Stomach (tissue), 9 donors: ENCODE results near the gene RIN3. TPM values are rescaled to one million over a fixed set of nuclear protein-coding genes. Genes with fewer than 3 reads are reported as not detected.

Experiments used
- DNase-seq, 2 donors: peaks; one replicate each; pipeline versions ENCODE4 v3.0.0 to v3.0.0-alpha.2; 2013 to 2019
- H3K27ac ChIP-seq, 5 donors: fragments of 200-600 bp in 4 of 5; sonication (generic) in 4 of 5; one replicate each; pipeline ENCODE4 v1.5.1; 2013 to 2019; ENCODE audit warnings: mild to moderate bottlenecking in 1 of 5, moderate library complexity in 1 of 5
- H3K27me3 ChIP-seq, 3 donors: fragments of 200-600 bp; sonication (generic); one replicate each; pipeline ENCODE4 v1.5.1; 2017 to 2019; ENCODE audit warnings: mixed run types in 1 of 3
- H3K36me3 ChIP-seq, 4 donors: fragments of 200-600 bp; sonication (generic); 1 replicate in 3 of 4; 2 replicates in 1 of 4; pipeline ENCODE4 v1.5.1; 2016 to 2019
- H3K4me1 ChIP-seq, 4 donors: fragments of 200-600 bp; sonication (generic); one replicate each; pipeline ENCODE4 v1.5.1; 2016 to 2019
- H3K4me3 ChIP-seq, 4 donors: fragments of 200-600 bp; sonication (generic) in 3 of 4; one replicate each; pipeline ENCODE4 v1.5.1; 2016 to 2019; ENCODE audit warnings: mild to moderate bottlenecking in 1 of 4
- H3K9me3 ChIP-seq, 4 donors: fragments of 200-600 bp; sonication (generic); one replicate each; pipeline ENCODE4 v1.5.1; 2016 to 2019
- CTCF ChIP-seq, 7 experiments: fragments of 450-650 bp in 4 of 7; fragments of 200-600 bp in 3 of 7; sonication (generic) in 3 of 7; IDR thresholded peaks; one replicate each; pipeline ENCODE4 v1.5.1; 2016 to 2019; ENCODE audit warnings: antibody characterized with exemption in 7 of 7, control low read depth in 2 of 7, mild to moderate bottlenecking in 1 of 7
- EP300 ChIP-seq: sonication (generic); formaldehyde crosslinking; IDR thresholded peaks from one replicate; pipeline ENCODE4 v1.6.1; 2017; ENCODE audit warnings: antibody characterized with exemption
- POLR2A ChIP-seq, 4 donors: fragments of 450-650 bp; IDR thresholded peaks; one replicate each; pipeline ENCODE4 v1.6.1; 2016; ENCODE audit warnings: antibody characterized with exemption in 4 of 4, control low read depth in 2 of 4, mild to moderate bottlenecking in 1 of 4, moderate library complexity in 1 of 4
- POLR2AphosphoS5 ChIP-seq, 3 donors: sonication (generic); formaldehyde crosslinking; IDR thresholded peaks; one replicate each; pipeline ENCODE4 v1.6.1; 2016; ENCODE audit warnings: antibody characterized with exemption in 3 of 3
- WGBS, 5 donors: extraction: QIAGEN DNeasy Blood & Tissue Kit in 3 of 5; methylation state at CpG; one replicate each; pipeline versions ENCODE4 v1.1.5 to v1.1.7; 2013 to 2018; 5-methylcytosine and 5-hydroxymethylcytosine counted together
- intact Hi-C: fragments of 100-400 bp; cut with DNase I; formaldehyde crosslinking; loops from one replicate; pipeline ENCODE4 v1.15.1; 2023; ENCODE audit warnings: low total_unique reads
- polyA plus RNA-seq, 3 donors: library from polyadenylated mRNA; stranded (reverse); fragments of 200-250 nt; gene quantifications; one replicate each; pipeline ENCODE4 v1.2.3, GENCODE V29; 2013
- total RNA-seq, 5 donors: library from RNA; depleted of rRNA; stranded (reverse); fragments of >200 nt; gene quantifications; one replicate each; pipeline versions ENCODE4 v1.1.0 to v1.2.3, GENCODE V29; 2014 to 2016
- donor health status: healthy with polysubstance abuse.
- donor health status: Bipolar disorder and iron deficiency.
- donor health status: healthy.

Gene RIN3
- total and polyA plus RNA-seq, 8 donors, result 5.0 to 47.8 (median 8.0) TPM

GRCh38 chr14:92619671-92620456 lies 106.3 kb downstream of the RIN3 start:
- no peak overlapping the region for H3K4me3 ChIP-seq
- intact Hi-C loops, result no loop called here
- TF ChIP-seq POLR2A (IDR thresholded peaks at IDR 0.05) (no peak), EP300 (no peak), POLR2AphosphoS5 (IDR thresholded peaks at IDR 0.05) (no peak), CTCF (IDR thresholded peaks at IDR 0.05) (no peak)
- H3K4me1 ChIP-seq, result peaks cover 0 to 16% (median 6%) of the 10 kb centered on the region in 4 donors
- H3K36me3 ChIP-seq, result peaks cover 0 to 15% (median 4%) of the 10 kb centered on the region in 4 donors
- H3K27ac ChIP-seq, result peak overlapping the region in 4 of 5 donors; percentile 17 to 71 (median 56)
- WGBS, 5 donors, result 29 to 56% (median 43%) methylated on average over 11 of the region's 11 CpGs
- no peaks in the 10 kb centered on the region for H3K27me3 ChIP-seq
- peaks cover 0 to 18% (median 13%) of the 10 kb centered on the region in 4 donors for H3K9me3 ChIP-seq
- no peak for DNase-seq

- TF ChIP-seq CTCF (IDR thresholded peaks at IDR 0.05) (no peak), POLR2AphosphoS5 (IDR thresholded peaks at IDR 0.05) (no peak), EP300 (no peak), POLR2A (IDR thresholded peaks at IDR 0.05) (no peak)
- peaks cover 0 to 16% (median 6%) of the 10 kb centered on the region in 4 donors for H3K4me1 ChIP-seq
- intact Hi-C loops, result no loop called here
- H3K27ac ChIP-seq, result no peak overlapping the region
- H3K4me3 ChIP-seq, result no peak overlapping the region
- peaks cover 0 to 33% (median 21%) of the 10 kb centered on the region in 4 donors for H3K9me3 ChIP-seq
- WGBS, 5 donors, result 95 to 99% (median 96%) methylated on average over 4 of the region's 4 CpGs
- DNase-seq, result no peak
- H3K36me3 ChIP-seq, result peaks cover 0 to 18% (median 6%) of the 10 kb centered on the region in 4 donors
- H3K27me3 ChIP-seq, result no peaks in the 10 kb centered on the region
Measured at GRCh38 chr14:92622311-92622710, 108.7 kb downstream of the RIN3 start.

- no peaks in the 10 kb centered on the region for H3K27me3 ChIP-seq
- H3K9me3 ChIP-seq, result peaks cover 0 to 43% (median 32%) of the 10 kb centered on the region in 4 donors
- intact Hi-C loops, result no loop called here
- no peak overlapping the region for H3K27ac ChIP-seq
- no peak overlapping the region for H3K4me3 ChIP-seq
- 90 to 96% (median 91%) methylated on average over 10 of the region's 10 CpGs for WGBS, 5 donors
- TF ChIP-seq CTCF (IDR thresholded peaks at IDR 0.05) (no peak), POLR2AphosphoS5 (IDR thresholded peaks at IDR 0.05) (no peak), POLR2A (IDR thresholded peaks at IDR 0.05) (no peak), EP300 (no peak)
- H3K36me3 ChIP-seq, result peaks cover 0 to 28% (median 9%) of the 10 kb centered on the region in 4 donors
- H3K4me1 ChIP-seq, result peaks cover 0 to 12% (median 5%) of the 10 kb centered on the region in 4 donors
- no peak for DNase-seq
Measured at GRCh38 chr14:92624764-92625163, 111.2 kb downstream of the RIN3 start.

GRCh38 chr14:92625213-92625612 lies 111.6 kb downstream of the RIN3 start:
- Histone ChIP-seq H3K4me3 (no peak overlapping the region), H3K4me1 (peaks cover 0 to 7% (median 3%) of the 10 kb centered on the region in 4 donors), H3K27me3 (no peaks in the 10 kb centered on the region), H3K36me3 (peaks cover 0 to 28% (median 10%) of the 10 kb centered on the region in 4 donors), H3K27ac (no peak overlapping the region), H3K9me3 (peaks cover 0 to 43% (median 32%) of the 10 kb centered on the region in 4 donors)
- intact Hi-C loops, result no loop called here
- no peak for TF ChIP-seq EP300
- no peak for TF ChIP-seq POLR2A (IDR thresholded peaks at IDR 0.05)
- no peak for TF ChIP-seq POLR2AphosphoS5 (IDR thresholded peaks at IDR 0.05)
- 70 to 89% (median 81%) methylated on average over 5 of the region's 5 CpGs for WGBS, 5 donors
- no peak for DNase-seq
